ENCODE measurements around the gene POLN. TPM values are rescaled to one million over a fixed set of nuclear protein-coding genes. Genes with fewer than 3 reads are reported as not detected.

POLN gene
- total RNA-seq, 3 donors from 2014 or later (not counting 1 experiment from before 2014, with no cell fraction given) = 2.6 to 6.9 (median 3.3) TPM

DNA sequence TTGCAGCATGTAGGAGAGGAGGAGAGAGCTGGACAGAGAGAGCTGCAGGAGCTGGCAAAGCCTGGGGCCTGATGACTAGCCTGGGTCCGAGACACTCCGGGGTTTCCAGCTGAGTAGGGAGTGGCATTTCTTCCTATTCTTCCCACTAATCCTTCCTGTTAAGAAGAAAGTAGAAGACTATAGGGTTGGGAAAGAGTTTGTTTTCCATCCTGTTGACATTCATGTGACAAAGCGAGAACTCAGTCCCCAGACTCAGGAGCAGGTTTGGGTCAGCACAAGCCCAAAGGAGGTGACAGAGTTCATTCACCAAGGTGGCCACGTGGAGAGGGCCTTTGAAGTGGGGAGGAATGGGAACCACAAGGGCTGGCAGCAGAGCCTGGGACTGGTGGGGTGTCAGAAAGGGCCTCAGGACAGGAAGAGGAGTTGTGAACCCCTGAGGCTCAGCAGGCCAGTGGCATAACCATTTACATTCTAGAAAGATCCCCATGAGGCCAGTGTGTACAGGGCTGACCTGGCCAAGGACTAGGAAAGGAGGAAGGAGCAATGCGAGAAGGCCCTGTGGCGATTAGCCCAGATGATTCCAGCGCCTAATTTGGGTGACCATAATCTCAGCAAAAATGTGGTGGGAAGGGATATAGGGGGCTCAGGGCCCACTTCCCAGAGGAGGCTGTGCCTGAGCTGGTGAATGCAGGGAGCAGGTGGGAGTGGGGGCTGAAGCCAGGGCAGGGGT lies 3.3 kb upstream of the POLN start:
- H3K4me3 ChIP-seq (ENCODE audit: low read length) = no peak overlapping the region
- Mint-ChIP-seq H3K27me3 (ENCODE audit: low read depth in 2 of 2) (no peaks in the 10 kb centered on the region), H3K4me3 (peak overlapping the region; percentile 28), H3K9me3 (no peaks in the 10 kb centered on the region), H3K4me1 (peaks cover 19 to 38% of the 10 kb centered on the region in 2 donors), H3K36me3 (no peaks in the 10 kb centered on the region), H3K27ac (peak overlapping the region; percentile 7 to 8)
- 67% methylated on average over 5 of the region's 7 CpGs for WGBS (ENCODE audit: insufficient coverage)
- no peak overlapping the region for H3K27ac ChIP-seq (ENCODE audit: low read length)
- TF ChIP-seq, protein P1, sequence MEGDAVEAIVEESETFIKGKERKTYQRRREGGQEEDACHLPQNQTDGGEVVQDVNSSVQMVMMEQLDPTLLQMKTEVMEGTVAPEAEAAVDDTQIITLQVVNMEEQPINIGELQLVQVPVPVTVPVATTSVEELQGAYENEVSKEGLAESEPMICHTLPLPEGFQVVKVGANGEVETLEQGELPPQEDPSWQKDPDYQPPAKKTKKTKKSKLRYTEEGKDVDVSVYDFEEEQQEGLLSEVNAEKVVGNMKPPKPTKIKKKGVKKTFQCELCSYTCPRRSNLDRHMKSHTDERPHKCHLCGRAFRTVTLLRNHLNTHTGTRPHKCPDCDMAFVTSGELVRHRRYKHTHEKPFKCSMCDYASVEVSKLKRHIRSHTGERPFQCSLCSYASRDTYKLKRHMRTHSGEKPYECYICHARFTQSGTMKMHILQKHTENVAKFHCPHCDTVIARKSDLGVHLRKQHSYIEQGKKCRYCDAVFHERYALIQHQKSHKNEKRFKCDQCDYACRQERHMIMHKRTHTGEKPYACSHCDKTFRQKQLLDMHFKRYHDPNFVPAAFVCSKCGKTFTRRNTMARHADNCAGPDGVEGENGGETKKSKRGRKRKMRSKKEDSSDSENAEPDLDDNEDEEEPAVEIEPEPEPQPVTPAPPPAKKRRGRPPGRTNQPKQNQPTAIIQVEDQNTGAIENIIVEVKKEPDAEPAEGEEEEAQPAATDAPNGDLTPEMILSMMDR (IDR thresholded peaks at IDR 0.05) = no peak
- H3K36me3 ChIP-seq (ENCODE audit: control insufficient read depth, insufficient read depth, low read length) = peaks cover 11% of the 10 kb centered on the region
- H3K4me1 ChIP-seq (ENCODE audit: control insufficient read depth, insufficient read depth, low read length) = peaks cover 21% of the 10 kb centered on the region
- DNase-seq (no peak), ATAC-seq (no peak)
- no peaks in the 10 kb centered on the region for H3K9me3 ChIP-seq (ENCODE audit: control insufficient read depth, insufficient read depth, low read length)
- intact Hi-C loops (cut with micrococcal nuclease) = no loop called here
- H3K27me3 ChIP-seq (ENCODE audit: control insufficient read depth, insufficient read depth, low read length) = no peaks in the 10 kb centered on the region

DNA sequence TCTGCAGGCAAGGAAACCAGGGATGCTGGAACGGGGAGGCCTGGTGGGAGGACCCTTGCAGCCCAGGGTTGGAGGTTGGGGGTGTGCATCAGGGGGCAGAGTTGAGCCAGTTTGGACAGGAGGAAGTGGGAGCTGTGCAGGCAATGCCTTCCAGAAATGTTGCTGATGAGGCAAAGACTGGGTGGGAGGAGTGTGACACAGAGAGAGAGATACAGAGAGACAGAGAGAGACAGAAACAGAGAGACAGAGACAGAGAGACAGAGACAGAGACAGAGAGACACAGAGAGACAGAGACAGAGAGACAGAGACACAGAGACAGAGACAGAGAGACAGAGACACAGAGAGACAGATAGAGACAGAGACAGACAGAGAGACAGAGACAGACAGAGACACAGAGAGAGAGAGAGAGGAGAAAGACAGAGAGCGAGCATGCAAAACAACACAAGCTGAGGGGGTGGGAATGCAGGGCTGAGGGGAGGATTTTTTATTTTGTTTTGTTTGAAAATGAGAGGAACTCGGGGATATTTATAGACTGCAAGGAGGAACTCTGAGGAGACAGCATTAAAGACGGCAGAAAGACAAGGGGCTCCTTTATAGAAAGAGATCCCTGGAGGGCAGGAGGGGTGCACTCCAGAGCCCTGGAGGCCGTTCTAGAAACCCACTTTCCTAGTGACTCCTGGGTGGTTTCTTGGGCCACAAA lies 1.9 kb upstream of the POLN start:
- intact Hi-C loops (cut with micrococcal nuclease) = loop anchor here (5.0 kb wide), 2 partner anchors 38 to 293 kb away; partner anchors contain the start of gene FAM193A

DNA sequence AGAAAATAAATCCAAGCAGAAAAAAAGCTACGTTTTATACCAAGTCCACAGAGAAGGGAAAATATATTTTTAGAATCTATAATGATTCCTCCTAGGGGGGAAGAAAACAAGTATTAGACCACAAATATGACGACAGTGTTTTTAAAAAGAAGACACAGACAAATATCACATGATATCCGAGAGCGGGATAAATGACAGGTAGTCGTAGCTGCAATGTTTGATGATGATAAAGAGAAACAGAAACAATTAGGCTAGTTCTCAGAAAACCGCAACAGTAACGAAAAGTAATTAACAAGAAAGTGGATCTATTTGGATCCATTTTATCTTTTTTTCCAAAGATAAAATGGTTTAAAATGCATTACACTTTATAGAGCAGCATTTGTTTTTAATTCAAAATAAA lies 918 bp downstream of the POLN start:
- H3K4me3 Mint-ChIP-seq = peak overlapping the region; percentile 93
- H3K27me3 Mint-ChIP-seq (ENCODE audit: low read depth in 2 of 2) = no peaks in the 10 kb centered on the region
- peak in 1 of 2 donors; percentile 73 for DNase-seq
- H3K36me3 Mint-ChIP-seq = no peaks in the 10 kb centered on the region
- no peaks in the 10 kb centered on the region for H3K27me3 ChIP-seq (ENCODE audit: control insufficient read depth, insufficient read depth, low read length)
- H3K4me1 ChIP-seq (ENCODE audit: control insufficient read depth, insufficient read depth, low read length) = peaks cover 20% of the 10 kb centered on the region
- TF ChIP-seq, protein P1 (IDR thresholded peaks at IDR 0.05) = no peak
- WGBS (ENCODE audit: insufficient coverage) = 0% methylated on average over 2 of the region's 7 CpGs
- peak overlapping the region; percentile 95 for H3K4me3 ChIP-seq (ENCODE audit: low read length)
- no peaks in the 10 kb centered on the region for H3K9me3 ChIP-seq (ENCODE audit: control insufficient read depth, insufficient read depth, low read length)
- no peaks in the 10 kb centered on the region for H3K9me3 Mint-ChIP-seq
- intact Hi-C loops (cut with micrococcal nuclease) = loop anchor here (5.0 kb wide), 2 partner anchors 41 to 296 kb away; partner anchors contain the start of gene FAM193A
- peaks cover 46 to 64% of the 10 kb centered on the region in 2 donors for H3K4me1 Mint-ChIP-seq
- H3K27ac Mint-ChIP-seq = peak overlapping the region; percentile 90 to 91
- no peak for ATAC-seq
- peaks cover 16% of the 10 kb centered on the region for H3K36me3 ChIP-seq (ENCODE audit: control insufficient read depth, insufficient read depth, low read length)
- H3K27ac ChIP-seq (ENCODE audit: low read length) = peak overlapping the region; percentile 66

More for the DNA sequence above, 1.9 kb upstream of the POLN start:
- TF ChIP-seq, protein P1 (IDR thresholded peaks at IDR 0.05) = no peak
- Mint-ChIP-seq H3K27ac (peak overlapping the region; percentile 7 to 44), H3K27me3 (ENCODE audit: low read depth in 2 of 2) (no peaks in the 10 kb centered on the region), H3K9me3 (no peaks in the 10 kb centered on the region), H3K36me3 (no peaks in the 10 kb centered on the region), H3K4me3 (peak overlapping the region; percentile 1), H3K4me1 (peaks cover 31 to 50% of the 10 kb centered on the region in 2 donors)
- Histone ChIP-seq H3K36me3 (ENCODE audit: control insufficient read depth, insufficient read depth, low read length) (peaks cover 4% of the 10 kb centered on the region), H3K9me3 (ENCODE audit: control insufficient read depth, insufficient read depth, low read length) (no peaks in the 10 kb centered on the region), H3K4me1 (ENCODE audit: control insufficient read depth, insufficient read depth, low read length) (peaks cover 21% of the 10 kb centered on the region), H3K4me3 (ENCODE audit: low read length) (no peak overlapping the region), H3K27ac (ENCODE audit: low read length) (no peak overlapping the region), H3K27me3 (ENCODE audit: control insufficient read depth, insufficient read depth, low read length) (no peaks in the 10 kb centered on the region)
- DNase-seq (peak in 1 of 2 donors; percentile 48), ATAC-seq (no peak)
- 36% methylated on average over 5 of the region's 5 CpGs for WGBS (ENCODE audit: insufficient coverage)

All from natural killer cell (primary cell).